CD4-positive, alpha-beta memory T cell (primary cell): ENCODE measurements around the gene ASTN2. TPM values are rescaled to one million over a fixed set of nuclear protein-coding genes. Genes with fewer than 3 reads are reported as not detected.
"Not testable (repeated sequence)": the region's sequence is repeated elsewhere in the genome, so short reads cannot be mapped to it uniquely, and the experiment has no call there.

Experiments used
- CTCF ChIA-PET: fragments of 350-600 bp; sonication (Branson Sonifier 250); formaldehyde crosslinking; loops from one replicate; lab custom pipeline; 2021; ENCODE audit warnings: inconsistent platforms; ENCODE audit not compliant: partially characterized antibody; lab: Charles Lee
- POLR2A ChIA-PET: fragments of 350-600 bp; sonication (Branson Sonifier 250); formaldehyde crosslinking; loops from one replicate; lab custom pipeline; 2021; ENCODE audit not compliant: partially characterized antibody; lab: Charles Lee
- DNase-seq, 5 donors: peaks; one replicate each; pipeline versions ENCODE4 v3.0.0 to v3.0.0-alpha.2; 2020 to 2022; ENCODE audit warnings: mixed read lengths in 1 of 5
- H3K27ac ChIP-seq: one replicate; pipeline ENCODE4 v1.7.0; 2013; ENCODE audit warnings: low read depth, low read length
- H3K27me3 ChIP-seq: 2 replicates; pipeline ENCODE4 v1.7.0; 2013; ENCODE audit warnings: mild to moderate bottlenecking, low read length, moderate library complexity; ENCODE audit not compliant: insufficient read depth
- H3K36me3 ChIP-seq: 2 replicates; pipeline ENCODE4 v1.7.0; 2013; ENCODE audit warnings: mild to moderate bottlenecking, low read length, moderate library complexity; ENCODE audit not compliant: insufficient read depth
- H3K4me1 ChIP-seq: 2 replicates; pipeline ENCODE4 v1.7.0; 2013; ENCODE audit warnings: mild to moderate bottlenecking, low read length, moderate library complexity; ENCODE audit not compliant: insufficient read depth
- H3K4me3 ChIP-seq, 2 donors: one replicate each; pipeline ENCODE4 v1.7.0; 2013; ENCODE audit warnings: low read length in 2 of 2, mild to moderate bottlenecking in 1 of 2
- H3K9me3 ChIP-seq, 2 donors: one replicate each; pipeline ENCODE4 v1.7.0; 2013; ENCODE audit warnings: low read length in 2 of 2, control low read depth in 1 of 2; ENCODE audit not compliant: control insufficient read depth in 1 of 2
- H3K27ac Mint-ChIP-seq, 7 donors: one replicate each; pipeline ENCODE4 v1.8.0; 2020 to 2021; ENCODE audit warnings: mixed read lengths in 7 of 7, mild to moderate bottlenecking in 6 of 7, inconsistent platforms in 3 of 7, moderate library complexity in 3 of 7
- H3K27me3 Mint-ChIP-seq, 2 donors: one replicate each; pipeline ENCODE4 v1.8.0; 2020 to 2021; ENCODE audit warnings: mixed read lengths in 2 of 2
- H3K36me3 Mint-ChIP-seq, 2 donors: one replicate each; pipeline ENCODE4 v1.8.0; 2020 to 2021; ENCODE audit warnings: mixed read lengths in 2 of 2, inconsistent platforms in 1 of 2, mild to moderate bottlenecking in 1 of 2
- H3K4me1 Mint-ChIP-seq, 4 donors: one replicate each; pipeline ENCODE4 v1.8.0; 2020 to 2021; ENCODE audit warnings: mixed read lengths in 4 of 4, mild to moderate bottlenecking in 1 of 4
- H3K4me3 Mint-ChIP-seq, 8 donors: one replicate each; pipeline ENCODE4 v1.8.0; 2020 to 2021; ENCODE audit warnings: mixed read lengths in 8 of 8, mild to moderate bottlenecking in 7 of 8, moderate library complexity in 6 of 8, inconsistent platforms in 3 of 8
- H3K9me3 Mint-ChIP-seq, 8 donors: one replicate each; pipeline ENCODE4 v1.8.0; 2020 to 2021; ENCODE audit warnings: mixed read lengths in 8 of 8, mild to moderate bottlenecking in 5 of 8, inconsistent platforms in 3 of 8, moderate library complexity in 1 of 8
- intact Hi-C: fragments of 100-400 bp; cut with micrococcal nuclease; formaldehyde crosslinking; loops from one replicate; pipeline ENCODE4 v1.15.1; 2023
- polyA plus RNA-seq, 2 donors: library from polyadenylated mRNA; unstranded; fragments of 300-500 nt; fragmentation: Illumina TruSeq; gene quantifications; one replicate each; pipeline ENCODE4 v1.2.3, GENCODE V29; 2021
- total RNA-seq, 2 experiments: library from RNA; stranded (reverse); gene quantifications; one replicate each; pipeline ENCODE4 v1.2.3, GENCODE V29; 2021

Gene ASTN2
- total and polyA plus RNA-seq, 4 experiments from 2014 or later: 2.7 to 5.9 (median 4.8) TPM

DNA sequence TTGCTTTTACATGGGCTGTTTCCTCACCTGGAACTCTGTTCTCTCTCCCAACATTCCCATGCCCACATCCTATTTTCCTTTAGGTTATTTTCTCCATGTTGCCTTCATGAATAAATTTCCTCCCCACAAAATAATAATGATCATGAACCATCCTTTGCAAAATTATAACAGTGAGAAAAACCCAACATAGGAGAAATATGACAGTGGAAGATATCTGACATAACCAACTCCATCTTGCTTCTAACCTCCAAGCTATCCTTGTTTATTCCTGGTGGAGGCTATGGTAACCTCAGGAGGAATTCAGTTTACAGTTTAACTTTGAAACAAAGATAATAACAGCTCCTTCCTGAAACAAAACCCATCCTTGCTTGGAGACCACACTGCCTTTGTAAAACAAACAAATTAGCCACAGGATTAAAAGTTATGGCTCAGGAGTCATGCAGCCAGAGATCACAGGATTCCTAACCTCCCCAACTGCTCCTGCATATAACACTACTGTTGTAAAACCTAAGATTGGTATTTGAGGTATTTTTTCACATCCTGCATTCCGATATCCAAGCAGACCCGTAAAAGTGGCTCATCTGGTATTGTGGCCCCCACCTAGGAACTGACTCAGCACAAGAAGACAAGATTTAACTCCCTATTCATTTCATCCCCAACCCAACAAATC lies 515.4 kb downstream of the ASTN2 start:
- Histone ChIP-seq H3K27me3 (no peaks in the 10 kb centered on the region), H3K36me3 (no peaks in the 10 kb centered on the region), H3K27ac (no peak overlapping the region), H3K4me3 (no peak overlapping the region), H3K4me1 (no peaks in the 10 kb centered on the region), H3K9me3 (no peaks in the 10 kb centered on the region)
- Mint-ChIP-seq H3K4me1 (no peaks in the 10 kb centered on the region), H3K27me3 (no peaks in the 10 kb centered on the region), H3K9me3 (peaks cover 3 to 22% (median 10%) of the 10 kb centered on the region in 8 donors), H3K4me3 (no peak overlapping the region), H3K27ac (no peak overlapping the region), H3K36me3 (no peaks in the 10 kb centered on the region)
- POLR2A ChIA-PET: interaction anchor here (0.6 kb wide), 1 partner anchor 1227 kb away, joined by 3 read pairs; no protein-coding TSS in a partner anchor
- CTCF ChIA-PET: no interaction called here
- intact Hi-C loops: no loop called here
- DNase-seq: no peak

DNA sequence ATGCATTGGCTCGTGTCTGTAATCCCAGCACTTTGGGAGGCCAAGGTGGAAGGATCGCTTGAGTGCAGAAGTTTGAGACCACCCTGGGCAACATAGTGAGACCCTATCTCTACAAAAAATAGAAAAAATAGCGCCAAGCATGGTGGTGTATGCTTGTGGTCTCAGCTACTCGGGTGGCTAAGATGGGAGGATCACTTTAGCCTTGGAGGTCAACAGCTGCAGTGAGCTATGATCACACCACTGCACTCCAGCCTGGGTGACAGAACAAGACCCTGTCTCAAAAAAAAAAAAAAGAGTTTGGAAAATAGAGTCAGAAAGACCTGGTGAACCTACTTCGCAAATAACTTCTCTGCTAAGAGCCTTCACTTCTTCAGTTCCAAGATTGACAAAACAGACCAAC lies 516.7 kb downstream of the ASTN2 start:
- H3K27ac Mint-ChIP-seq, H3K4me1 ChIP-seq, POLR2A ChIA-PET, H3K36me3 ChIP-seq, H3K4me1 Mint-ChIP-seq, H3K27me3 ChIP-seq, H3K36me3 Mint-ChIP-seq, H3K27me3 Mint-ChIP-seq, intact Hi-C loops, H3K4me3 ChIP-seq, CTCF ChIA-PET, H3K9me3 ChIP-seq, DNase-seq, H3K27ac ChIP-seq, H3K4me3 Mint-ChIP-seq: not testable (repeated sequence)
- H3K9me3 Mint-ChIP-seq: peaks cover 3 to 22% (median 10%) of the 10 kb centered on the region in 8 donors

DNA sequence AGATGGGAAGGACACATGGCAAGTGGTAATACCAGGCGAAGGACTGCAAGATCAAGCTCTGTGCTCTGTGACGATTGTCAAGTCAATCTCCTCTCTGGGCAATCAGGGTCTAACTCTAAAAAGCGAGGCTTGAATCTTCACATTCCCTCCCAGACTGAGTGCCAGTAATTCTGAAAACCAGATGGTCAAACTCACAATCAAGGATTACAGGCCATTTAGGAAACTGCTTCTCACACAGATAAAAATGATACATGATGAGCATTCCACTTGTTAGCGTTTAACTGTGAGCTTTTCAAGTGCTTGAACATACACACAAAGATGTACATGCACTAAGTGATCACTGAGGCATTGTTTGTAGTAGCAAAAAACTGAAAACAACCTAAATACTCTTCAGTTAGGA lies 517.7 kb downstream of the ASTN2 start:
- H3K4me3 Mint-ChIP-seq: no peak overlapping the region
- Histone ChIP-seq H3K4me3 (no peak overlapping the region), H3K4me1 (no peaks in the 10 kb centered on the region), H3K9me3 (no peaks in the 10 kb centered on the region), H3K27ac (no peak overlapping the region), H3K27me3 (no peaks in the 10 kb centered on the region), H3K36me3 (no peaks in the 10 kb centered on the region)
- H3K4me1 Mint-ChIP-seq: no peaks in the 10 kb centered on the region
- ChIA-PET CTCF (no interaction called here), POLR2A (no interaction called here)
- H3K27me3 Mint-ChIP-seq: no peaks in the 10 kb centered on the region
- no peaks in the 10 kb centered on the region for H3K36me3 Mint-ChIP-seq
- intact Hi-C loops: no loop called here
- no peak for DNase-seq
- peaks cover 3 to 22% (median 10%) of the 10 kb centered on the region in 8 donors for H3K9me3 Mint-ChIP-seq
- H3K27ac Mint-ChIP-seq: no peak overlapping the region

DNA sequence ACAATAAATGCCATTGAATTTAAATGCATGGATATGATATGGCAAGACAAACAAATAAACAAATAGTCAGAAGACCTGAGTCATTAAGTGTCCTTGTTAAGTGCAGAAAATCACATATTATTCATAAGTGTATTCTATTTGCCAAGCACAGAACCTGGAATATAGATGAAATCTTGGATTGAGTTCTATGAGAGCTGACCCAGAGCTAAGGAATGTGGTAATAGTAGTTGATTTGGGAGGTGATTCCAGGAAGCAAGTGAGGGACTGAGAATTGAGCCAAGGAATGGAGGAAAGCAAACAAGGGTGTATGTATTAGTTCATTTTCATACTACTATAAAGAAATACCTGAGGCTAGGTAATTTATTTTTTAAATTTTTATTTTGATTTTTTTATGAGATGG lies 518.9 kb downstream of the ASTN2 start:
- Mint-ChIP-seq H3K4me3 (no peak overlapping the region), H3K36me3 (no peaks in the 10 kb centered on the region), H3K27me3 (no peaks in the 10 kb centered on the region), H3K9me3 (peaks cover 3 to 20% (median 10%) of the 10 kb centered on the region in 8 donors), H3K27ac (no peak overlapping the region), H3K4me1 (no peaks in the 10 kb centered on the region)
- no peak overlapping the region for H3K4me3 ChIP-seq
- H3K4me1 ChIP-seq: no peaks in the 10 kb centered on the region
- ChIA-PET POLR2A (no interaction called here), CTCF (no interaction called here)
- DNase-seq: no peak
- intact Hi-C loops: no loop called here
- no peaks in the 10 kb centered on the region for H3K27me3 ChIP-seq
- H3K36me3 ChIP-seq: no peaks in the 10 kb centered on the region
- H3K27ac ChIP-seq: no peak overlapping the region
- H3K9me3 ChIP-seq: no peaks in the 10 kb centered on the region

- H3K36me3 Mint-ChIP-seq: no peaks in the 10 kb centered on the region
- no peak overlapping the region for H3K4me3 Mint-ChIP-seq
- intact Hi-C loops: no loop called here
- Histone ChIP-seq H3K4me3 (no peak overlapping the region), H3K27ac (no peak overlapping the region), H3K36me3 (no peaks in the 10 kb centered on the region), H3K9me3 (no peaks in the 10 kb centered on the region), H3K4me1 (no peaks in the 10 kb centered on the region), H3K27me3 (no peaks in the 10 kb centered on the region)
- no peak for DNase-seq
- CTCF ChIA-PET: no interaction called here
- POLR2A ChIA-PET: no interaction called here
- no peaks in the 10 kb centered on the region for H3K4me1 Mint-ChIP-seq
- no peak overlapping the region for H3K27ac Mint-ChIP-seq
- no peaks in the 10 kb centered on the region for H3K27me3 Mint-ChIP-seq
- H3K9me3 Mint-ChIP-seq: peaks cover 0 to 4% (median under 1%) of the 10 kb centered on the region in 8 donors
Observed at GRCh38 chr9:116891424-116891823, 523.4 kb downstream of the ASTN2 start.

DNA sequence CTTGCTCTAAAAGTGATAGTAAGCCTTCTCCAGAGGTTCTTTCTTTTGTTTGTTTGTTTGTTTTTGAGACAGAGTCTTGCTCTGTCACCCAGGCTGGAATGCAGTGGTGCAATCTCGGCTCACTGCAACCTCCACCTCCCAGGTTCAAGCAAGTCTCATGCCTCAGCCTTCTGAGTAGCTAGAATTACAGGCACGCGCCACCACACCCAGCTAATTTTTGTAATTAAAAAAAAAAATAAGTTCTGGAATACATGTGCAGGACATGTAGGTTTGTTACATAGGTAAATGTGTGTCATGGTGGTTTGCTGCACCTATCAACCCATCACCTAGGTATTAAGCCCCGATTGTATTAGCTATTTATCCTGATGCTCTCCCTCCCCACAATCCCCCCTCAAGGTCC lies 526.4 kb downstream of the ASTN2 start:
- CTCF ChIA-PET, intact Hi-C loops, H3K27ac ChIP-seq, H3K9me3 ChIP-seq, H3K9me3 Mint-ChIP-seq, H3K4me3 Mint-ChIP-seq, H3K4me3 ChIP-seq, DNase-seq, H3K4me1 ChIP-seq, H3K4me1 Mint-ChIP-seq, H3K27me3 ChIP-seq, POLR2A ChIA-PET, H3K36me3 ChIP-seq, H3K27me3 Mint-ChIP-seq, H3K27ac Mint-ChIP-seq, H3K36me3 Mint-ChIP-seq: not testable (repeated sequence)

DNA sequence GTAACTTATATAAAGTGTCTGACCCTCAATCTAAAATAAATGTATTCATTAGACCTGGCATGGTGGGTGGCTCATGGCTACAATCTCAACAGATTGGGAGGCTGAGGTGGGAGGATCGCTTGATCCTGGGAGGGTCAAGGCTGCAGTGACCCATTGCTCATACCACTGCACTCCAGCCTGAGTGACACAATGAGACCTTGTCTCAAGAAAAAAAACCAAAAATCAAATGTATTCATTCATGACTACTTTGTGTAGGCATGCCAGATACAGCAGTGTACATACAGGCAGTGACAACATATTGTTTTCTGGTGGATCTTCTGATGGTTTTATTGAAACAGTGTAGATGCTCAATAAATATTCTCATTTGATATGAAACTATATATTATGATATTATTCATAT lies 526.8 kb downstream of the ASTN2 start:
- H3K9me3 ChIP-seq: no peaks in the 10 kb centered on the region
- H3K4me1 ChIP-seq: no peaks in the 10 kb centered on the region
- Mint-ChIP-seq H3K27ac (no peak overlapping the region), H3K9me3 (peaks cover 0 to 4% (median under 1%) of the 10 kb centered on the region in 8 donors), H3K4me3 (no peak overlapping the region), H3K4me1 (no peaks in the 10 kb centered on the region), H3K36me3 (no peaks in the 10 kb centered on the region), H3K27me3 (no peaks in the 10 kb centered on the region)
- DNase-seq: no peak
- no peaks in the 10 kb centered on the region for H3K27me3 ChIP-seq
- no peak overlapping the region for H3K4me3 ChIP-seq
- POLR2A ChIA-PET: no interaction called here
- intact Hi-C loops: no loop called here
- no peaks in the 10 kb centered on the region for H3K36me3 ChIP-seq
- H3K27ac ChIP-seq: no peak overlapping the region
- CTCF ChIA-PET: no interaction called here
